Anterior cingulate cortex (tissue), 58 donors: ENCODE data around the gene PPP1R10.

Experiments used
- DNase-seq, 58 donors: peaks; one replicate each; lab custom pipeline; 2025; lab: John Stamatoyannopoulos, UW

PPP1R10 gene

DNA sequence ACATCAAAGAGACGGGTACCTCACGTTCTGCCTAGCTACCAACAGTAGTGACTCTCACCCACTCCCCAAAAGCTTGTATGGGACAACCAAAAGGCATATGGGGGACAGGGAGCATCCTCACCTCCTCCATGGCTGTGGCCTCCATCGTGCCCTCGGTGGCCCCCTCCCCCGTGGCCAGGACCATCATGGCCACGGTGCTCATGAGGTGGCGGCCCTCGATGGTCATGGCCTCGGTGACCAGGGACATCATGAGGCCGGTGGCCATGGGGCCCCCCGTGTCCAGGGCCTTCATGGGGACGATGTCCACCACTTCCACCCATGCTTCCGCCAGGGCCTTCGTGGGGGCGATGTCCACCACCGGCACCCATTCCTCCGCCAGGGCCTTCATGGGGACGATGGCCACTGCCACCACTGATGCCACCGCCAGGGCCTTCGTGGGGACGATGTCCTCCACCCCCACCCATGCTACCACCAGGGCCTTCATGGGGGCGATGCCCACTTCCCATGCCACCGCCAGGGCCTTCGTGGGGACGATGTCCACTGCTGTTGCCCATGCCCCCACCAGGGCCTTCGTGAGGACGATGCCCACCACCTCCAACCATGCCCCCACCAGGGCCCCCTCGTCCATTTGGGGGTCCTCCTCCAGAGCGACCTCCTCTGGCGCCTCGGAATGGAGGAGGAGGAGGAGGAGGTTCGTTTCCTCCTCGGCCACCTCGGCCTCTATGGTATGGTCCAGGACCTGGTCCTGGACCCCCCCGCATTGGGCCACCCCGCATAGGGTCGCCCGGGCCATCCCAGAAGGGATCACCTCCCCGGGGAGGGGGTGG, 15.0 kb downstream of the PPP1R10 start:
- no peak for DNase-seq

DNA sequence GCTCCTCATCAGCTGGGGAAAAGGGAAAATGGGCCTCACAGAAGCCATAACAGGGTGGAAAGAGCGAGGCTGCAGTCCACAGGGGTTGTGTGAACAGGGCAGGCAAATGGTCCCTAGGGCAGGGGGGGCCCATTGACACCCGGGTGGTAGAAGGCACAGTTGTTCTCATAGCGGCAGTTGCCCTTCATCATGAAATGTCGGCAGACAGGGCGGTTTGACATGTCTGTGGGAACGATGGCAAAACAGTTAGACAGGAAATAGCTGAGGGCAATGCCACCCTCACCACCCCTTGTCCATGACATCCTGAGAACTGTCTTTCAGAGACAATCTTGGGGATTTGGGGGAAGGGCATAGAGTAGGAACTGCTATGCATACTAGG, 15.6 kb downstream of the PPP1R10 start:
- DNase-seq, result no peak

DNA sequence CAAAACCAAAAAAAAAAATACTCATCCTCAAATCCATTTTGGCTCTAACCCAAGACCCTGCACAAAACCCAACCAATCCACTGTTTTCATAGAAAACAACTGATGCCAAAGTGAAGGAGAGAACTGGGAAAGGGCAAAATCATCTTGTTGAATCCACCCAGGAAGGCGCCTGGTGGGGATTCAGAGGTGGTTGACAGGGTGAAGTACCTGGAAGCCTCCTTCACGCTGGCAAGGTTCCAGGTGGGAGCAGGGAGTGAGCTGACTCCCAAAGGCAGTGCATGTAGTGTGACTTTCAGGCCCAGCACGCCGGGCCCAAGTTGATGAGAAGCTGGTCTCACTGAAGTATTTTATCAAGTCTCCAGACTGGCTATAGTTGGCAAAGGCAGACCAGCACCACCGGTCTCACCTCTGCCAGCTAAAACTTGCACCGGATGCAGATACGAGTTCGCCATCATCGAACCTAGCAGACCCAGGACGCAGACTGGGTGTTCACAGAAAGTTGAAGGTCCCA, 16.5 kb downstream of the PPP1R10 start:
- DNase-seq, result peak in 6 of 58 donors; percentile 11 to 51 (median 18)

DNA sequence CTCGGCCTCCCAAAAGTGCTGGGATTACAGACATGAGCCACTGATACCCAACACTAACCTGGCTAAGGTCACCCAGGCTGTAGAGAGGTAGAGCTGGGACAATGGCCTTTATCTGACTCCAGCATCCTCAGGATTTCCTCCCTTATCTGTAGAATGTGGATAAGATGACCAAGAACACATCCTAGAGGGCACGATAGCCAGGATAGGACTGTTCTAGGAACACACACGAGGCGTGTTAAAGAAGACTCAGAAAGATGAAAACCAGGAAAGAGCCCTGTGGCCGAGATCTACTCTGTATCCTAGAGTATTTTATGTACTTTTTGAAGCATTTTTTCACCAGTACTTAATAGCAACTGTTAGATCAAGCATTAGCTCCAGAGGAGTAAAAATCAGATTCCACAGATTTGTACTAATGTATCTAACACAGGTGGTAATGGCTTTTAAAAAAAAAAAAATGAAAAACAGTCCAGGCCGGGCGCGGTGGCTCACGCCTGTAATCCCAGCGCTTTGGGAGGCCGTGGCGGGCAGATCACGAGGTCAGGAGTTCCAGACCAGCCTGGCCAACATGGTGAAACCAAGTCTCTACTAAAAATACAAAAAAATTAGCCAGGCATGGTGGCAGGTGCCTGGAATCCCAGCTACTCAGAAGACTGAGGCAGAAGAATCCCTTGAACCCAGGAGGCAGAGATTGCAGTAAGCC, 17.3 kb downstream of the PPP1R10 start:
- no peak for DNase-seq

DNA sequence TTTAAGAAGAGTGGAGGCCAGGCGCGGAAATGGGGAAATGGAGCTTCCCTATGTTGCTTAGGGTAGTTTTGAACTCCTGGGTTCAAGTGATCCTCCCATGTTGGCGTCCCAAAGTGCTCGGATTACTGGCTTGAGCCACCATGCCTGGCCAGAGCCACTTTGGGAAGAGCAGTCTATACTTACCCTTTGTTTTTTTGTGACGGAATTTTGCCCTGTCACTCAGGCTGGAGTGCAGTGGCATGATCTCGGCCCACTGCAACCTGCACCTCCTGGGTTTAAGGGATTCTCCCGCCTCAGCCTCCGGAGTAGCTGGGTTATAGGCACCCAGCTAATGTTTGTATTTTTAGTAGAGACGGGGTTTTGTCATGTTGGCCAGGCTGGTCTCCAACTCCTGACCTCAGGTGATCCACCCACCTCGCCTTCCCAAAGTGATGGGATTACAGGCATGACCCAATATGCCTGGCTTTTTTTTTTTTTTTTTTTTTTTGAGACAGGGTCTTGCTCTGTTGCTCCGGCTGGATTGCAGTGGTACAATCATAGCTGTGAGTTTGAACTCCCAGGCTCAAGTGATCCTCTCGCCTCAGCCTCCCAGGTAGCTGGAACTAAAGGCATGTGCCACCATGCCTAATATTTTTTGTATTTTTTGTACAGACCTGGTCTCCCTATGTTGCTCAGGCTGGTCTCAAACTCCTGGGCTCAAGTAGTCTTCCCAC, 18.0 kb downstream of the PPP1R10 start:
- no peak for DNase-seq

DNA sequence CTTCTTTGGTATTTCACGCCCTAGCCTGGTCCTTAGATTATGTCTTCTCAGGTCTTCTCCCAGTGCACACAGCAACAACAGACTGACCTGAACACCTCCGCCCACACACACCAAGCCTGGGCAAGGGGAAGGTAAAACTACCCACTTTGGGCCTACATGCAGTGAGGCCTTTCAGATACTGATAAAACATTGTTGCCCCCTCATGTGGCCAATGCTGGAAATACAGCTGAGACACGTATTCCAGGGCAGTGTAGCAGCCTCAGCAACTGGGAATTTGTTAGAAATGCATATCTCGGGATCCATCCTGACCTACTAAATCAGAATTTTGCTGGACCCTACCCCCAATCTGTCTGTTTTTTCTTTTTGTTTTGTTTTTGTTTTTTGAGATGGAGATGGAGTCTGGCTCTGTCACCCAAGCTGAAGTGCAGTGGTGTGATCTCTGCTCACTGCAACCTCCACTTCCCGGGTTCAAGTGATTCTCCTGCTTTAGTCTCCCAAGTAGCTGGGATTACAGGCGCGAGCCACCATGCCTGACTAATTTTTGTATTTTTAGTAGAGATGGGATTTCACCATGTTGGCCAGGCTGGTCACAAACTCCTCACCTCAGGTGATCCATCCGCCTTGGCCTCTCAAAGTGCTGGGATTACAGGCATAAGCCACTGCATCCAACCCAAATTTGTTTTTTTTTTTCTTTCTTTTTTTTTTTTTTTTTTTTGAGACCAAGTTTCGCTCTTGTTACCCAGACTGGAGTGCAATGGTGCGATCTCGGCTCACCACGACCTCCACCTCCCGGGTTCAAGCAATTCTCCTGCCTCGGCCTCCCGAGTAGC, 19.5 kb downstream of the PPP1R10 start:
- peak in 48 of 58 donors; percentile 8 to 83 (median 28) for DNase-seq

DNA sequence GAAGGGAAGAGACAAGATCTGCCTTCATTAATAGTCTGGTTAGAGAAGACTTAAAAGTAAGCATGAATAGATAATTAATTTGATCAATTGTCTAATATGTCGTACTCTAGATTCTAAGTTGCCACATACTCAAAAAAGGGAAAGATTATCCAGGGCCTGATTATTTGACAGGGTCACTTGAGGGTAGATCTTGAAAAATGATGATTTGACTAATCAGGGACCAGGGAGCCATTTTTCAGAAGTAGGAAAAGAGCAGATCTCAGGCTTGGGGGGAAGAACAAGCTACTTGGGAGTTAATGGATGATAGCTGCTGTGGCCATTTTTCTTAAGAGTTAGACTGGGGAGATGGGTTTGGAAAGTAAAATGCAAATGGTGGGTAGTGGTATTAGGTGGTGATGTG, 24.8 kb downstream of the PPP1R10 start:
- DNase-seq, result no peak

DNA sequence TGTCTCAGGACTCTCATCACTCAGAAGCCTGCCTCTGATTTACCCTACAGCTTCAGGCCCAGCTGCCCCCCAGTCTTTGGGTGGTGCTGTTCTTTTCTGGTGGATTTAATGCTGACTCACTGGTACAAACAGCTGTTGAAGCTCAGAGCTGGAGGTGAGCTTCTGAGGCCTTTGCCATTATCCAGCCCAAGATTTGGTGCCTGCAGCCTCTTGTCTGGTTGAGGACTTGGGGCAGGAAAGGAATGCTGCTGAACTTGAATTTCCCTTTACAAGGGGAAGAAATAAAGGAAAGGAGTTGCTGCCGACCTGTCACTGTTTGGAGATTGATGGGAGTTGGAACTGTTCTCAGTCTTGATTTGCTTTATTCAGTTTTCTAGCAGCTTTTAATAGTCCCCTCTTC, 26.0 kb downstream of the PPP1R10 start:
- DNase-seq, result no peak

DNA sequence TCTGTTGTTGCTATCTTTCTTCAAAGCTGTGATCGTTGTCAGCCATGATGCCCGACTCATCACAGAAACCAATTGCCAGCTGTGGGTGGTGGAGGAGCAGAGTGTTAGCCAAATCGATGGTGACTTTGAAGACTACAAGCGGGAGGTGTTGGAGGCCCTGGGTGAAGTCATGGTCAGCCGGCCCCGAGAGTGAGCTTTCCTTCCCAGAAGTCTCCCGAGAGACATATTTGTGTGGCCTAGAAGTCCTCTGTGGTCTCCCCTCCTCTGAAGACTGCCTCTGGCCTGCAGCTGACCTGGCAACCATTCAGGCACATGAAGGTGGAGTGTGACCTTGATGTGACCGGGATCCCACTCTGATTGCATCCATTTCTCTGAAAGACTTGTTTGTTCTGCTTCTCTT, 26.5 kb downstream of the PPP1R10 start:
- no peak for DNase-seq

DNA sequence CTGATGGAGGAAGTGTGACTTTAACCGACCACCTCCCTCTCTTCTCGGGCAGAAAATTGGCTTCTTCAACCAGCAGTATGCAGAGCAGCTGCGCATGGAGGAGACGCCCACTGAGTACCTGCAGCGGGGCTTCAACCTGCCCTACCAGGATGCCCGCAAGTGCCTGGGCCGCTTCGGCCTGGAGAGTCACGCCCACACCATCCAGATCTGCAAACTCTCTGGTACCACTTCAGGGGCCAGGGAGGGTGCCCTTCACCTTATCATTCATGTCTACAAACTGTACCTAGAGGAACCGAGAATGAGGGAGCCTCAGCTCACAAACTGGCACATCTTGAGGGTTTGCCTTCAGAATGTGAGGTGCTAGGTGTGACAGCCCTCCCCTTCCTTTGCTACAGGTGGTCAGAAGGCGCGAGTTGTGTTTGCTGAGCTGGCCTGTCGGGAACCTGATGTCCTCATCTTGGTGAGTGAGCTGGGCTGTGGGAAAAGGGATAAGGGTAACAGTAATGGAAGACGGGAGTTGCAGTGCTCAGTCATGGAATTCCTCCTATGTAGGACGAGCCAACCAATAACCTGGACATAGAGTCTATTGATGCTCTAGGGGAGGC, 27.2 kb downstream of the PPP1R10 start:
- DNase-seq, result no peak

DNA sequence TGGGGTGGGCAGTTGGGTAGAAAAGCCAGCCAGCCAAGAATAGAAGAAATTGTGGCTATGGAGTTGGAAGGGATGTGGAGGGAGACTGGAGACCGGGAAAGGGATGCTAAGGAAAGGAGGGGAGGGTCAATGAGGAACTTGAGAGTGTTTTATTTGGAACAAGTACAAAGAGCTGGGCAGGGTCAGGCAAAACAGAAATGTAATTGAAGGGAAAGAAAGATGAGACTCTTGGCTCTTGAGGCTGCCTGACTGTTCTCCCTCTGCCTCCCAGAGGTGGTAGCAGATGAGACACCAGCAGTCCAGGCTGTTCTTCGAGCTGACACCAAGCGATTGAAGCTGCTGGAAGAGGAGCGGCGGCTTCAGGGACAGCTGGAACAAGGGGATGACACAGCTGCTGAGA, 33.1 kb downstream of the PPP1R10 start:
- no peak for DNase-seq

DNA sequence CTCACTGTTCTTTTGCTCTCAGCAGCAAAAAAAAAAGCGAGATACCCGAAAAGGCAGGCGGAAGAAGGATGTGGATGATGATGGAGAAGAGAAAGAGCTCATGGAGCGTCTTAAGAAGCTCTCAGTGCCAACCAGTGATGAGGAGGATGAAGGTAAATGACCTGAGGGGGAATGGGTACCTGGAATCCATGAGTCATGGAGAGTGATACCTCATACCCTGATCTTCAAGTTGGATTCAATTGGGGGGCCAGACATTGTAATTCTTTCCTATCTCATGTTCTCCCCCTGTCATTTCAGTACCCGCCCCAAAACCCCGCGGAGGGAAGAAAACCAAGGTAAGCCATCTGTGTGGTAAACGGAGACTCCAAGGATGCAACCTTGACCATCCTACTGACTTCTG, 39.0 kb downstream of the PPP1R10 start:
- no peak for DNase-seq

DNA sequence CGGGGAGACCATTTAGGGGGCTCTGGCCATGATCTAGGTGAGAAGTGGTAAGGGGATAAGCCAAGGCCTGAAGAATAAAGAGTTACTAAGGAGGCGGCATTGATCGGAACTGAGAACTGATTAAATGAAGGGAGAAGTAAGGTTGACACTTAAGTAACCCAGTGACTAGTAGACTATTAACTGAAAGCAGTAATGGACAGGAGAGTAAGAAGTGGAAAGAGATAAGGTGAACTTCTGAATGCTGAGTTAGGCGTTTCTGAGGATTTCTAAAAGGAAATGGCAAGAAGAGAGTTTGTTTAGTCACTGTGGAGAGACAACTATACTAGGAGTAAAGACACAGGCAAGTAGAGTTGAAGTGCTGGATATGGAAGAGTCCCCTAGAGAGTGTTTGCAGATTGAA, 43.9 kb downstream of the PPP1R10 start:
- DNase-seq, result no peak

DNA sequence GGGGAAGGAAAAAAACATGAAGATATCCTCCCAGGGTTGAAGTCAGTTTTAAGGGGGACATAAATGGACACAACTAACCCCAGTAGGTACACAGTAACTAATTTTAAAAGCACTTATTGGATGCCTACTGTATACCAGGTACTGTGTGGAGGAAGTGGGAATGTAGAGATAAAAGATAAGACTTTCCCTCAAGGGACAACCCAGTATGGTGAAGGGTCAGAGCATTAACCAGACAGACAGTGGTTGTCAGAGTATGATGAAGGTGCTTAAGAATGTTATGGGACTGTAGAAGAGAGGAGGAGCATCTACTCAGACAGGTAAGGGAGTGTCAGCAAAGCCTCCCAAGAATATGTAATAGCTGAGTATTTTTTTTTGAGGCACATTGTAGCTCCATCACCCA, 44.9 kb downstream of the PPP1R10 start:
- DNase-seq, result no peak

DNA sequence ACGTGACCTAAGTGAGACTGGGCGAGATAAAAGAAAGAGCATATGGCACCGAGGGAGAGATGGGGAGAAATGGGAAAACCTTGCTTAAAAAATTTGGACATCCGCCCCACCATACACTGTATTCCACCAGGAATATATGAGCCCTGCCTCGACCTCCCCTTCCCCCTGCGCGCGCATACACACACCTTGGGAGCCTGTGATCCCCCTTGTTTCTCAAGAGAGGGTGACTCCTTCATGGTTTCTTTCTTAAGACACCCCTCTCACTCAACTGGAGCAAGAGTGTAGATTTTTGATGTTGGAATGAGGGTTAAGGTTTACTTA, 45.3 kb downstream of the PPP1R10 start:
- DNase-seq, result peak in 1 of 58 donors; percentile 43

DNA sequence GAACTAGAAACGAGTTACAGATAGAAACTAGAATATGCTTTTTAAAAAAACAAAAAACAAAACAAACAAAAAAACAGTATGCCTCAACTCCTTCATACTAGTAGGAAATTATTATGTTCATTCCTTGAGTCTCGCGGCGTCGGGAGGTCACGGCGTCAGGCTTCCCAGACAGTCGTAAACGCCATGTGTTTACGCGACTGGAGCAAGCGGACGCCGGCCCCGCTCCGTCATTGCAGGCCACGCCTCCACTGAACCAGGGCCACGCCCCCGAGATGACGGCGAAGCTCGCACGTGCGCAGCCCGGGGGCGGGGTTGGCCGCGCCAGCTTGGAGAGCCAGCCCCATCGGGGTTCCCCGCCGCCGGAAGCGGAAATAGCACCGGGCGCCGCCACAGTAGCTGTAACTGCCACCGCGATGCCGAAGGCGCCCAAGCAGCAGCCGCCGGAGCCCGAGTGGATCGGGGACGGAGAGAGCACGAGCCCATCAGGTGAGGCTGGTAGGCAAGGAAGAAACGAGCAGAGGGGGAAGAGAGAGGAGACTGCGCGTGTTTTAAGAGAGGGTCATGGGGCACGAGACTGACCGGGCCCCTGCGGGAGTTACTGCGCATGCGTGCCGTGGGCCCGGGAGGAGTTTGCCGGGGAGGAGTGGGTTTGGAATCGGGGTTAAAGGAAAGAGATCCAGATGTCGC, 45.8 kb downstream of the PPP1R10 start, which contains the start of gene ABCF1:
TSS of gene ABCF1 (plus strand) at position 368 of the 687 bp plus-strand sequence. CDS start at position 414, 46 bp downstream.
- DNase-seq, result peak; percentile 79 to 99 (median 97)

DNA sequence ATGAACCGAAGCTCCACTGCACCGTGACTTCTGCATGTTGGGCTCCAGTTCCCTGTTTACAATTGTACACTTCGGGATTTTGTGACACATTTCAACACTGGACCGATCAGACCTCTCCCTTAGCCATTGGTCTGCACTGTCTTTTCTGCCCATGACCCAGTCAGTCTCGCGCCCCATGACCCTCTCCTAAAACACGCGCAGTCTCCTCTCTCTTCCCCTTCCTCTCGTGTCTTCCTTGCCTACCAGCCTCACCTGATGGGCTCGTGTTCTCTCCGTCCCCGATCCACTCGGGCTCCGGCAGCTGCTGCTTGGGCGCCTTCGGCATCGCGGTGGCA, 46.3 kb downstream of the PPP1R10 start:
- peak in 11 of 58 donors; percentile 34 to 71 (median 64) for DNase-seq

DNA sequence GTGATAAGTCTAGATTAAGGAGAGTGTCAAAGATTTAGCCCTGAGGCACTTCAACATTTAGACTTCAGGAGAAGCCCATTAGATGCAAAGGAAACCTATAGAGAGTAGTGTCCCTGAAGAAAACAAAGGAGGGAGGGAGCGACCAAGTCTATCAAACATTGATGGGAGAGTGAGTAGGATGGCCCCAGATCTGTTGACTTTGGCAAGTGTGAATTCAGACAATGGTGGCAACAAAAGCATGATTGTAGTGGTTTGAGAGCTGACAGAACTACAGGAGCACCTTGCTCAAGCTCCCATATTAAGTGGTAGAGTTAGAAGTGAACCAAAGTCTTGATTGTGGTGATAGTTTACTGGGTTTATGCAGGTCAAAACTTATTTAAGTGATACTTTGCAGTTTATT, 46.8 kb downstream of the PPP1R10 start:
- DNase-seq, result no peak

DNA sequence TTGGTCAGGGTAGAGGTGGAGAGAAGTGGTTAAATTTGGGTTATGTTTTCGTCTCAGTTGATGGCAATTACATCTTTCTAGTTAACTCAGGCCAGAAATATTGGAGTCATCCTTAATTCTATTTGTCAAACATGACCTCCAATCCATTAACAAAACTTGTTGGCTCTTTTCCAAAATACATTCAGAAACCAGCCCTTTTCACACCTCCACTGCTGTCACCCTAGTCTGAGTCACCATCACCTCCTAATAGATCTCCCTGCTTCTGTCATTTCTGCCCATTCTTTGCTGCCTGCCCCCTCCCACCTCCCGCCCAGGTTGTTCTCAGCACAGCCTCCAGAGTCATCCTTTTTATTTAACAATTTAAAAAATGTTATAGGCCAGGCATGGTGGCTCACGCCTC, 48.8 kb downstream of the PPP1R10 start:
- peak in 1 of 58 donors; percentile 24 for DNase-seq
